SK-N-SH (cell line): Measurements from ENCODE around the gene PALM2AKAP2. TPM values are rescaled to one million over a fixed set of nuclear protein-coding genes. Genes with fewer than 3 reads are reported as not detected.
A peak's percentile ranks its signal among the peaks of the same experiment; 100 is the strongest.

Experiments
- CTCF ChIA-PET: fragments of 300-600, 350-600 bp; formaldehyde crosslinking; extraction: SDS; loops from one replicate; lab custom pipeline; 2021; lab: Yijun Ruan, JAX
- POLR2A ChIA-PET: fragments of 350-600 bp; sonication (Branson Sonifier 250); formaldehyde crosslinking; extraction: SDS; loops from one replicate; lab custom pipeline; 2020; ENCODE audit warnings: antibody characterized with exemption, inconsistent platforms; lab: Yijun Ruan, JAX
- DNase-seq: peaks from one replicate; pipeline ENCODE4 v3.0.0; 2012
- H2AFZ ChIP-seq: fragments of 200-600 bp; sonication (generic); 2 replicates; pipeline ENCODE4 v1.8.1; 2016; ENCODE audit warnings: antibody characterized with exemption, mild to moderate bottlenecking, low read depth
- H3F3A ChIP-seq: fragments of 200-600 bp; sonication (generic); replicated peaks from 2 replicates; pipeline ENCODE3; 2016; ENCODE audit warnings: antibody characterized with exemption, mild to moderate bottlenecking; ENCODE audit not compliant: insufficient read depth
- H3K27ac ChIP-seq, 2 experiments: fragments of 200-500 bp in 1 of 2; fragments of 200-600 bp in 1 of 2; sonication (Bioruptor generic) in 1 of 2; sonication (generic), shearing (Covaris generic) in 1 of 2; 2 replicates each; pipeline versions ENCODE4 v1.5.1 to v1.6.1; 2014 to 2016; ENCODE audit warnings: low read depth in 2 of 2, inconsistent platforms in 1 of 2, low read length in 1 of 2, mild to moderate bottlenecking in 1 of 2, mixed read lengths in 1 of 2
- H3K27me3 ChIP-seq: fragments of 200-600 bp; sonication (generic), shearing (Covaris generic); 2 replicates; pipeline ENCODE4 v1.6.1; 2016; ENCODE audit warnings: mixed run types; ENCODE audit not compliant: insufficient read depth
- H3K36me3 ChIP-seq, 2 experiments: fragments of 200-500 bp in 1 of 2; fragments of 200-600 bp in 1 of 2; sonication (Bioruptor generic) in 1 of 2; sonication (generic) in 1 of 2; replicated peaks in 1 of 2; 2 replicates each; pipeline versions ENCODE3 to v1.5.1; 2014 to 2016; ENCODE audit warnings: low read length in 1 of 2, mild to moderate bottlenecking in 1 of 2; ENCODE audit not compliant: insufficient read depth in 2 of 2, control insufficient read depth in 1 of 2
- H3K4me1 ChIP-seq, 2 experiments: fragments of 200-500 bp in 1 of 2; fragments of 200-600 bp in 1 of 2; sonication (Bioruptor generic) in 1 of 2; sonication (generic), shearing (Covaris generic) in 1 of 2; 2 replicates each; pipeline versions ENCODE4 v1.5.1 to v1.6.1; 2014 to 2016; ENCODE audit warnings: low read depth in 1 of 2, low read length in 1 of 2, mixed run types in 1 of 2; ENCODE audit not compliant: insufficient read depth in 2 of 2, control insufficient read depth in 1 of 2
- H3K4me2 ChIP-seq: fragments of 200-600 bp; sonication (generic), shearing (Covaris generic); 2 replicates; pipeline ENCODE4 v1.6.1; 2017; ENCODE audit warnings: mixed run types
- H3K4me3 ChIP-seq, 2 experiments: fragments of 200-500 bp in 1 of 2; fragments of 200-600 bp in 1 of 2; sonication (Bioruptor generic) in 1 of 2; sonication (generic), shearing (Covaris generic) in 1 of 2; 2 replicates each; pipeline versions ENCODE4 v1.5.1 to v1.8.1; 2014 to 2016; ENCODE audit warnings: low read depth in 2 of 2, inconsistent platforms in 1 of 2, low read length in 1 of 2, mild to moderate bottlenecking in 1 of 2, mixed read lengths in 1 of 2, moderate library complexity in 1 of 2
- H3K79me2 ChIP-seq: fragments of 200-600 bp; sonication (generic); 2 replicates; pipeline ENCODE4 v1.8.1; 2017; ENCODE audit warnings: mild to moderate bottlenecking; ENCODE audit not compliant: insufficient read depth
- H3K9ac ChIP-seq: fragments of 200-600 bp; sonication (generic); 2 replicates; pipeline ENCODE4 v1.6.1; 2017; ENCODE audit warnings: mixed run types
- H3K9me2 ChIP-seq: fragments of 200-600 bp; sonication (generic); 2 replicates; pipeline ENCODE4 v1.6.1; 2017; ENCODE audit warnings: mixed run types
- H3K9me3 ChIP-seq: fragments of 200-600 bp; sonication (generic); 2 replicates; pipeline ENCODE4 v1.6.1; 2017; ENCODE audit warnings: mixed run types, mild to moderate bottlenecking, moderate library complexity
- H4K20me1 ChIP-seq: fragments of 200-600 bp; sonication (generic); 2 replicates; pipeline ENCODE4 v1.6.1; 2017; ENCODE audit warnings: mild to moderate bottlenecking, mixed run types; ENCODE audit not compliant: insufficient read depth
- ELF1 ChIP-seq: IDR thresholded peaks from 2 replicates; pipeline ENCODE4 v1.4.0; 2012
- EP300 ChIP-seq, 2 experiments: IDR thresholded peaks; 2 replicates each; pipeline versions ENCODE4 v1.4.0 to v1.6.1; 2012; ENCODE audit warnings: borderline replicate concordance in 1 of 2, low read depth in 1 of 2, low read length in 1 of 2
- FOSL2 ChIP-seq: IDR thresholded peaks from 2 replicates; pipeline ENCODE4 v1.4.0; 2012; ENCODE audit warnings: low read depth, mild to moderate bottlenecking, moderate library complexity, borderline replicate concordance
- FOXJ3 ChIP-seq: sonication (generic); formaldehyde crosslinking; IDR thresholded peaks from 2 replicates; pipeline ENCODE4 v1.5.1; 2020; ENCODE audit warnings: mild to moderate bottlenecking, missing genetic modification reagents
- FOXM1 ChIP-seq: IDR thresholded peaks from 2 replicates; pipeline ENCODE4 v1.4.0; 2012; ENCODE audit warnings: low read depth, mild to moderate bottlenecking
- GABPA ChIP-seq: IDR thresholded peaks from 2 replicates; pipeline ENCODE4 v1.4.0; 2012; ENCODE audit warnings: low read depth, mild to moderate bottlenecking
- GATA2 ChIP-seq: sonication (generic); formaldehyde crosslinking; IDR thresholded peaks from 2 replicates; pipeline ENCODE4 v1.5.0; 2020; ENCODE audit warnings: mild to moderate bottlenecking, missing genetic modification reagents
- JUND ChIP-seq: IDR thresholded peaks from 2 replicates; pipeline ENCODE4 v1.4.0; 2012
- MAX ChIP-seq: IDR thresholded peaks from 2 replicates; pipeline ENCODE4 v1.4.0; 2012; ENCODE audit warnings: low read depth
- MEF2A ChIP-seq: IDR thresholded peaks from 2 replicates; pipeline ENCODE4 v1.4.0; 2012; ENCODE audit warnings: low read depth, borderline replicate concordance
- MXI1 ChIP-seq: IDR thresholded peaks from 2 replicates; pipeline ENCODE4 v1.6.1; 2012; ENCODE audit warnings: mild to moderate bottlenecking, low read depth, low read length, improper control_type of control experiment
- NFIC ChIP-seq: IDR thresholded peaks from 2 replicates; pipeline ENCODE4 v1.4.0; 2012; ENCODE audit warnings: borderline replicate concordance
- PBX3 ChIP-seq: IDR thresholded peaks from 2 replicates; pipeline ENCODE4; 2012
- RCOR1 ChIP-seq: fragments of 150-350 bp; IDR thresholded peaks from 2 replicates; pipeline ENCODE4 v1.6.1; 2017; ENCODE audit warnings: antibody characterized with exemption, low read length
- RFX5 ChIP-seq: IDR thresholded peaks from 2 replicates; pipeline ENCODE4 v1.6.1; 2012; ENCODE audit warnings: mild to moderate bottlenecking, improper control_type of control experiment, low read length
- TEAD4 ChIP-seq: IDR thresholded peaks from 2 replicates; pipeline ENCODE4 v1.4.0; 2012; ENCODE audit warnings: mild to moderate bottlenecking, borderline replicate concordance; ENCODE audit not compliant: insufficient read depth
- YY1 ChIP-seq: IDR thresholded peaks from 2 replicates; pipeline ENCODE4 v1.4.0; 2012; ENCODE audit warnings: low read depth, mild to moderate bottlenecking
- WGBS: methylation state at CpG from one replicate; pipeline ENCODE4 v1.1.6; 2017; ENCODE audit warnings: low lambda C conversion rate; 5-methylcytosine and 5-hydroxymethylcytosine counted together
- polyA plus RNA-seq, 3 experiments: library from polyadenylated mRNA; depleted of rRNA; stranded (reverse); fragments of >200 nt; gene quantifications; 2 replicates each; pipeline ENCODE4 v1.2.3, GENCODE V29; 2012
- TF ChIP-seq, protein P1 (sequence below): IDR thresholded peaks from 2 replicates; pipeline ENCODE4 v1.4.0; 2012; ENCODE audit warnings: low read depth, borderline replicate concordance
- TF ChIP-seq, protein P2 (sequence below): fragments of 150-350 bp; IDR thresholded peaks from 2 replicates; pipeline ENCODE4 v1.6.1; 2016; ENCODE audit warnings: mild to moderate bottlenecking, low read depth, low read length
- TF ChIP-seq, protein P3 (sequence below): fragments of 200-600 bp; sonication (generic); IDR thresholded peaks from 2 replicates; pipeline ENCODE4 v1.6.1; 2017; ENCODE audit warnings: antibody characterized with exemption, mild to moderate bottlenecking, moderate library complexity
- TF ChIP-seq, protein P4 (sequence below): IDR thresholded peaks from 2 replicates; pipeline ENCODE4 v1.6.1; 2012; ENCODE audit warnings: mild to moderate bottlenecking, low read depth, low read length, moderate library complexity

Gene PALM2AKAP2
- polyA plus RNA-seq, 1 of the 3 experiments (the other 2 are of a cell fraction): 4.3 TPM

DNA sequence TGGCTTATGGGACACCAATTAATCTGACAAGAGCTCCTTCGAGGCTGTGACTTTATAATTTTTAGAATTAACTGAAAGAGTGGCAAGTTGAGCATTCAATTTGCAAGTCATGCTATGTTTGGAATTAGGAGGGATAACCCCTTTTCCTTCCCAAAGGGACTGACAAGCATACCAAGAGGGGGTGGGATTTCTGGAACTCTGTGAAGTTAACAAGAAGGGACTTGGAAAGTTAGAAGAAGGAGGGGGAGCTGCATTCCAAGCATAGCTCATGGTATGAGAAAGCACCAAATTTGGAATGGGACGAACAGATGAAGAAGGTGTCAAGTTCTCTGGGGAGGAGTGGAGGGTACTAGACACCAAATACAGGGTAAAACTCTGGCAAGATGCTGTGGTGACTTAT is 8.9 kb upstream of the PALM2AKAP2 start (continued):
- TF ChIP-seq PBX3: peak; percentile 93
- no peak for TF ChIP-seq RFX5
- no peak for TF ChIP-seq MXI1
- TF ChIP-seq MEF2A: peak; percentile 85
- peak; percentile 31; the same call in 1 of the 2 replicates for TF ChIP-seq FOSL2
- peak; percentile 45; the same call in 1 of the 2 replicates for TF ChIP-seq JUND
- TF ChIP-seq FOXJ3 (CRISPR knock-in tag): no peak
- TF ChIP-seq RCOR1: no peak
- TF ChIP-seq ELF1: no peak
- TF ChIP-seq NFIC: peak; percentile 51
- TF ChIP-seq, protein P1, sequence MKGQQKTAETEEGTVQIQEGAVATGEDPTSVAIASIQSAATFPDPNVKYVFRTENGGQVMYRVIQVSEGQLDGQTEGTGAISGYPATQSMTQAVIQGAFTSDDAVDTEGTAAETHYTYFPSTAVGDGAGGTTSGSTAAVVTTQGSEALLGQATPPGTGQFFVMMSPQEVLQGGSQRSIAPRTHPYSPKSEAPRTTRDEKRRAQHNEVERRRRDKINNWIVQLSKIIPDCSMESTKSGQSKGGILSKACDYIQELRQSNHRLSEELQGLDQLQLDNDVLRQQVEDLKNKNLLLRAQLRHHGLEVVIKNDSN: no peak
- TF ChIP-seq, protein P2, sequence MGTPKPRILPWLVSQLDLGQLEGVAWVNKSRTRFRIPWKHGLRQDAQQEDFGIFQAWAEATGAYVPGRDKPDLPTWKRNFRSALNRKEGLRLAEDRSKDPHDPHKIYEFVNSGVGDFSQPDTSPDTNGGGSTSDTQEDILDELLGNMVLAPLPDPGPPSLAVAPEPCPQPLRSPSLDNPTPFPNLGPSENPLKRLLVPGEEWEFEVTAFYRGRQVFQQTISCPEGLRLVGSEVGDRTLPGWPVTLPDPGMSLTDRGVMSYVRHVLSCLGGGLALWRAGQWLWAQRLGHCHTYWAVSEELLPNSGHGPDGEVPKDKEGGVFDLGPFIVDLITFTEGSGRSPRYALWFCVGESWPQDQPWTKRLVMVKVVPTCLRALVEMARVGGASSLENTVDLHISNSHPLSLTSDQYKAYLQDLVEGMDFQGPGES: no peak
- TF ChIP-seq GATA2 (CRISPR knock-in tag): no peak
- peak in 1 of 2 experiments; percentile 86; a peak in 1 of 4 replicates for TF ChIP-seq EP300 (IDR thresholded peaks at IDR 0.05; ENCODE audit: borderline replicate concordance in 1 of 2, low read depth in 1 of 2, low read length in 1 of 2)

- Histone ChIP-seq H3K4me1 (peaks cover 0 to 24% of the 10 kb centered on the region in 2 experiments; a peak in 3 of 4 replicates), H3F3A (no peaks in the 10 kb centered on the region), H3K27me3 (no peaks in the 10 kb centered on the region), H3K9me2 (no peaks in the 10 kb centered on the region), H3K9ac (peak overlapping the region; percentile 28; the same call in 1 of the 2 replicates), H3K36me3 (no peaks in the 10 kb centered on the region), H3K4me2 (peak overlapping the region; percentile 58), H2AFZ (peak overlapping the region; percentile 78; the same call in 1 of the 2 replicates), H4K20me1 (no peaks in the 10 kb centered on the region), H3K27ac (peak overlapping the region; percentile 56 to 75; a peak in 3 of 4 replicates), H3K79me2 (no peaks in the 10 kb centered on the region), H3K4me3 (no peak overlapping the region), H3K9me3 (no peaks in the 10 kb centered on the region)
- no peak for DNase-seq
- TF ChIP-seq JUND (no peak), GABPA (no peak), YY1 (no peak), MXI1 (no peak), MAX (no peak), FOXM1 (no peak), TEAD4 (no peak)
- TF ChIP-seq, protein P1: no peak
- TF ChIP-seq, protein P3, sequence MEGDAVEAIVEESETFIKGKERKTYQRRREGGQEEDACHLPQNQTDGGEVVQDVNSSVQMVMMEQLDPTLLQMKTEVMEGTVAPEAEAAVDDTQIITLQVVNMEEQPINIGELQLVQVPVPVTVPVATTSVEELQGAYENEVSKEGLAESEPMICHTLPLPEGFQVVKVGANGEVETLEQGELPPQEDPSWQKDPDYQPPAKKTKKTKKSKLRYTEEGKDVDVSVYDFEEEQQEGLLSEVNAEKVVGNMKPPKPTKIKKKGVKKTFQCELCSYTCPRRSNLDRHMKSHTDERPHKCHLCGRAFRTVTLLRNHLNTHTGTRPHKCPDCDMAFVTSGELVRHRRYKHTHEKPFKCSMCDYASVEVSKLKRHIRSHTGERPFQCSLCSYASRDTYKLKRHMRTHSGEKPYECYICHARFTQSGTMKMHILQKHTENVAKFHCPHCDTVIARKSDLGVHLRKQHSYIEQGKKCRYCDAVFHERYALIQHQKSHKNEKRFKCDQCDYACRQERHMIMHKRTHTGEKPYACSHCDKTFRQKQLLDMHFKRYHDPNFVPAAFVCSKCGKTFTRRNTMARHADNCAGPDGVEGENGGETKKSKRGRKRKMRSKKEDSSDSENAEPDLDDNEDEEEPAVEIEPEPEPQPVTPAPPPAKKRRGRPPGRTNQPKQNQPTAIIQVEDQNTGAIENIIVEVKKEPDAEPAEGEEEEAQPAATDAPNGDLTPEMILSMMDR: no peak
- TF ChIP-seq, protein P4, sequence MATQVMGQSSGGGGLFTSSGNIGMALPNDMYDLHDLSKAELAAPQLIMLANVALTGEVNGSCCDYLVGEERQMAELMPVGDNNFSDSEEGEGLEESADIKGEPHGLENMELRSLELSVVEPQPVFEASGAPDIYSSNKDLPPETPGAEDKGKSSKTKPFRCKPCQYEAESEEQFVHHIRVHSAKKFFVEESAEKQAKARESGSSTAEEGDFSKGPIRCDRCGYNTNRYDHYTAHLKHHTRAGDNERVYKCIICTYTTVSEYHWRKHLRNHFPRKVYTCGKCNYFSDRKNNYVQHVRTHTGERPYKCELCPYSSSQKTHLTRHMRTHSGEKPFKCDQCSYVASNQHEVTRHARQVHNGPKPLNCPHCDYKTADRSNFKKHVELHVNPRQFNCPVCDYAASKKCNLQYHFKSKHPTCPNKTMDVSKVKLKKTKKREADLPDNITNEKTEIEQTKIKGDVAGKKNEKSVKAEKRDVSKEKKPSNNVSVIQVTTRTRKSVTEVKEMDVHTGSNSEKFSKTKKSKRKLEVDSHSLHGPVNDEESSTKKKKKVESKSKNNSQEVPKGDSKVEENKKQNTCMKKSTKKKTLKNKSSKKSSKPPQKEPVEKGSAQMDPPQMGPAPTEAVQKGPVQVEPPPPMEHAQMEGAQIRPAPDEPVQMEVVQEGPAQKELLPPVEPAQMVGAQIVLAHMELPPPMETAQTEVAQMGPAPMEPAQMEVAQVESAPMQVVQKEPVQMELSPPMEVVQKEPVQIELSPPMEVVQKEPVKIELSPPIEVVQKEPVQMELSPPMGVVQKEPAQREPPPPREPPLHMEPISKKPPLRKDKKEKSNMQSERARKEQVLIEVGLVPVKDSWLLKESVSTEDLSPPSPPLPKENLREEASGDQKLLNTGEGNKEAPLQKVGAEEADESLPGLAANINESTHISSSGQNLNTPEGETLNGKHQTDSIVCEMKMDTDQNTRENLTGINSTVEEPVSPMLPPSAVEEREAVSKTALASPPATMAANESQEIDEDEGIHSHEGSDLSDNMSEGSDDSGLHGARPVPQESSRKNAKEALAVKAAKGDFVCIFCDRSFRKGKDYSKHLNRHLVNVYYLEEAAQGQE: no peak
- POLR2A ChIA-PET: no interaction called here
- WGBS: 26% methylated on average over 7 of the region's 8 CpGs
- CTCF ChIA-PET: no interaction called here
Observed at GRCh38 chr9:109771796-109772531, 8.0 kb upstream of the PALM2AKAP2 start.
